ENCODE data around the gene DRD1. TPM values are rescaled to one million over a fixed set of nuclear protein-coding genes. Genes with fewer than 3 reads are reported as not detected.

Gene DRD1
- total and polyA plus RNA-seq, 4 experiments from 2014 or later = not detected

GRCh38 chr5:175464074-175464941, 20.3 kb upstream of the DRD1 start:
- peak; percentile 43 to 67 (median 57) for DNase-seq
- no peak overlapping the region for H3K4me3 ChIP-seq (ENCODE audit: low read length in 2 of 2)
- no peaks in the 10 kb centered on the region for H3K9me3 ChIP-seq (ENCODE audit: control insufficient read depth in 1 of 2, low read length in 2 of 2)
- Mint-ChIP-seq H3K36me3 (no peaks in the 10 kb centered on the region), H3K4me3 (peak overlapping the region in 2 of 8 donors; percentile 13 to 45), H3K9me3 (no peaks in the 10 kb centered on the region), H3K4me1 (peaks cover 5 to 10% (median 6%) of the 10 kb centered on the region in 4 donors), H3K27me3 (peaks cover 2 to 5% of the 10 kb centered on the region in 2 donors), H3K27ac (peak overlapping the region in 3 of 7 donors; percentile 13 to 69 (median 17))
- no peak overlapping the region for H3K27ac ChIP-seq (ENCODE audit: low read depth, low read length)
- H3K36me3 ChIP-seq (ENCODE audit: insufficient read depth, low read length) = no peaks in the 10 kb centered on the region
- ChIA-PET POLR2A (ENCODE audit: partially characterized antibody) (interaction anchor here (1.2 to 5.9 kb wide), 3 partner anchors 13 to 53 kb away, joined by 3 to 42 read pairs (median 5); partner anchors contain the start of gene SFXN1), CTCF (ENCODE audit: partially characterized antibody) (interaction anchor here (0.6 to 2.8 kb wide), 35 partner anchors 8 to 456 kb away, joined by 3 to 45 read pairs (median 5); partner anchors contain the start of genes DRD1 and SFXN1)
- no peaks in the 10 kb centered on the region for H3K27me3 ChIP-seq (ENCODE audit: insufficient read depth, low read length)
- intact Hi-C loops (cut with micrococcal nuclease) = loop anchor here (1.0 to 5.0 kb wide), 3 partner anchors 14 to 513 kb away; partner anchors contain the start of gene SFXN1
- peaks cover 4% of the 10 kb centered on the region for H3K4me1 ChIP-seq (ENCODE audit: insufficient read depth, low read length)

DNA sequence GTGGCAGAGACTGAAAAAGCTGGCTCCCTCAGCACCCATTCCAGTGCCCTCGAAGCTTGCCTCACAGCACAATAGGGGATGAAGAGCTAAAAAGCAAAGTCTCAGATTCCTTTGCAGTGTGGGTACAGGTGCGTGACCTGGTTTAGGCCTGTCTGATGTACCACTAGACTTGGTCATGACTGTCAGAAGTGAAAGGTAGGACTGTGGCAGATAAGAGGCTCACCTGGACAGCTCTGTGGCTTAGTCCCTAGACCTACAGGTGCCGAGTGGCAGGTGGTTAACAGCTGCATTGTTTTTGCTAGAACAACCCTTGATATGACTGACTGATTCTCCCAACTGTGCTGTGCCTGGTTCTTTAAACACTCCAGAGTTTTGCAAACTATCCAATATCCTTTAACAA, 19.7 kb upstream of the DRD1 start:
- H3K9me3 Mint-ChIP-seq = no peaks in the 10 kb centered on the region
- H3K4me3 Mint-ChIP-seq = no peak overlapping the region
- H3K4me1 Mint-ChIP-seq = peaks cover 5 to 10% (median 6%) of the 10 kb centered on the region in 4 donors
- Histone ChIP-seq H3K27me3 (ENCODE audit: insufficient read depth, low read length) (no peaks in the 10 kb centered on the region), H3K27ac (ENCODE audit: low read depth, low read length) (no peak overlapping the region), H3K4me3 (ENCODE audit: low read length in 2 of 2) (no peak overlapping the region), H3K4me1 (ENCODE audit: insufficient read depth, low read length) (peaks cover 4% of the 10 kb centered on the region), H3K36me3 (ENCODE audit: insufficient read depth, low read length) (no peaks in the 10 kb centered on the region), H3K9me3 (ENCODE audit: control insufficient read depth in 1 of 2, low read length in 2 of 2) (no peaks in the 10 kb centered on the region)
- H3K36me3 Mint-ChIP-seq = no peaks in the 10 kb centered on the region
- intact Hi-C loops (cut with micrococcal nuclease) = loop anchor here (1.0 to 5.0 kb wide), 3 partner anchors 15 to 512 kb away; partner anchors contain the start of gene SFXN1
- no peak overlapping the region for H3K27ac Mint-ChIP-seq
- peaks cover 2 to 10% of the 10 kb centered on the region in 2 donors for H3K27me3 Mint-ChIP-seq
- DNase-seq = no peak
- POLR2A ChIA-PET (ENCODE audit: partially characterized antibody) = interaction anchor here (5.9 kb wide), 1 partner anchor 14 kb away, joined by 42 read pairs; the partner anchor contains the start of gene SFXN1
- CTCF ChIA-PET (ENCODE audit: partially characterized antibody) = interaction anchor here (0.8 to 2.8 kb wide), 13 partner anchors 11 to 456 kb away, joined by 3 to 45 read pairs (median 7); partner anchors contain the start of genes DRD1 and SFXN1

- H3K27me3 Mint-ChIP-seq = peaks cover 6 to 7% of the 10 kb centered on the region in 2 donors
- H3K4me3 Mint-ChIP-seq = no peak overlapping the region
- Histone ChIP-seq H3K27ac (ENCODE audit: low read depth, low read length) (no peak overlapping the region), H3K27me3 (ENCODE audit: insufficient read depth, low read length) (no peaks in the 10 kb centered on the region), H3K4me1 (ENCODE audit: insufficient read depth, low read length) (peaks cover 4% of the 10 kb centered on the region), H3K36me3 (ENCODE audit: insufficient read depth, low read length) (no peaks in the 10 kb centered on the region), H3K9me3 (ENCODE audit: control insufficient read depth in 1 of 2, low read length in 2 of 2) (no peaks in the 10 kb centered on the region), H3K4me3 (ENCODE audit: low read length in 2 of 2) (no peak overlapping the region)
- H3K9me3 Mint-ChIP-seq = no peaks in the 10 kb centered on the region
- H3K27ac Mint-ChIP-seq = no peak overlapping the region
- no peak for DNase-seq
- POLR2A ChIA-PET (ENCODE audit: partially characterized antibody) = no interaction called here
- peaks cover 5 to 10% (median 6%) of the 10 kb centered on the region in 4 donors for H3K4me1 Mint-ChIP-seq
- intact Hi-C loops (cut with micrococcal nuclease) = loop anchor here (5.0 kb wide), 1 partner anchor 236 kb away; no protein-coding TSS in a partner anchor
- no peaks in the 10 kb centered on the region for H3K36me3 Mint-ChIP-seq
- CTCF ChIA-PET (ENCODE audit: partially characterized antibody) = interaction anchor here (1.7 kb wide), 1 partner anchor 73 kb away, joined by 9 read pairs; no protein-coding TSS in a partner anchor
Observed at GRCh38 chr5:175461370-175461769, 17.4 kb upstream of the DRD1 start.

DNA sequence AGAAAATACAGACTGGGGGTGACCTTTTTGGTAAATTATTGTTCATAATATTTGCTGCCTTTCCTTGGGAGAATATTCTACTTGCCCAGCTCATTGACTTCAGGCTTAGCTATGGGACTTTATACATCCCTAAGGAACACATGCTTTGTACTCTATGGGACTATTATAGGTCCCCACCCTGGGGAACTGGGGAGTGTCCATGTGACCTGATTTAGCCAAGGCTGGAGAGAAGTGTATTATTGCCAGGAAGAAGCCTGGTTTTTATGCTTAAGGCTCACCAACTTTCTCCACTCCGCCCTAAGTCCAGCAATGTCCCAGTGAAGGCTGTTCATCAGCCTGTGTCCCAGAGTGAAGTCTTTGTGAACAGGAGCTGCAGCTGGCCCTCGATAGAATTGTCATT, 16.6 kb upstream of the DRD1 start:
- H3K9me3 Mint-ChIP-seq = no peaks in the 10 kb centered on the region
- no peak overlapping the region for H3K4me3 Mint-ChIP-seq
- ChIA-PET CTCF (ENCODE audit: partially characterized antibody) (interaction anchor here (1.7 kb wide), 1 partner anchor 74 kb away, joined by 9 read pairs; no protein-coding TSS in a partner anchor), POLR2A (ENCODE audit: partially characterized antibody) (no interaction called here)
- DNase-seq = no peak
- H3K4me1 Mint-ChIP-seq = peaks cover 5 to 10% (median 6%) of the 10 kb centered on the region in 4 donors
- intact Hi-C loops (cut with micrococcal nuclease) = loop anchor here (1.0 to 5.0 kb wide), 2 partner anchors 237 to 509 kb away; no protein-coding TSS in a partner anchor
- Histone ChIP-seq H3K27ac (ENCODE audit: low read depth, low read length) (no peak overlapping the region), H3K27me3 (ENCODE audit: insufficient read depth, low read length) (no peaks in the 10 kb centered on the region), H3K9me3 (ENCODE audit: control insufficient read depth in 1 of 2, low read length in 2 of 2) (no peaks in the 10 kb centered on the region), H3K4me1 (ENCODE audit: insufficient read depth, low read length) (peaks cover 4% of the 10 kb centered on the region), H3K4me3 (ENCODE audit: low read length in 2 of 2) (no peak overlapping the region), H3K36me3 (ENCODE audit: insufficient read depth, low read length) (no peaks in the 10 kb centered on the region)
- peaks cover 6 to 9% of the 10 kb centered on the region in 2 donors for H3K27me3 Mint-ChIP-seq
- no peaks in the 10 kb centered on the region for H3K36me3 Mint-ChIP-seq
- H3K27ac Mint-ChIP-seq = no peak overlapping the region

GRCh38 chr5:175460126-175460525, 16.1 kb upstream of the DRD1 start:
- intact Hi-C loops (cut with micrococcal nuclease) = loop anchor here (1.0 to 5.0 kb wide), 2 partner anchors 237 to 509 kb away; no protein-coding TSS in a partner anchor
- Mint-ChIP-seq H3K27me3 (peaks cover 10 to 11% of the 10 kb centered on the region in 2 donors), H3K4me1 (peaks cover 5 to 8% (median 6%) of the 10 kb centered on the region in 4 donors), H3K27ac (no peak overlapping the region), H3K9me3 (no peaks in the 10 kb centered on the region), H3K4me3 (no peak overlapping the region), H3K36me3 (no peaks in the 10 kb centered on the region)
- no peak for DNase-seq
- no peak overlapping the region for H3K4me3 ChIP-seq (ENCODE audit: low read length in 2 of 2)
- no peaks in the 10 kb centered on the region for H3K9me3 ChIP-seq (ENCODE audit: control insufficient read depth in 1 of 2, low read length in 2 of 2)
- CTCF ChIA-PET (ENCODE audit: partially characterized antibody) = interaction anchor here (1.7 kb wide), 1 partner anchor 74 kb away, joined by 9 read pairs; no protein-coding TSS in a partner anchor
- no peak overlapping the region for H3K27ac ChIP-seq (ENCODE audit: low read depth, low read length)
- H3K36me3 ChIP-seq (ENCODE audit: insufficient read depth, low read length) = no peaks in the 10 kb centered on the region
- H3K4me1 ChIP-seq (ENCODE audit: insufficient read depth, low read length) = peaks cover 4% of the 10 kb centered on the region
- POLR2A ChIA-PET (ENCODE audit: partially characterized antibody) = no interaction called here
- H3K27me3 ChIP-seq (ENCODE audit: insufficient read depth, low read length) = no peaks in the 10 kb centered on the region

DNA sequence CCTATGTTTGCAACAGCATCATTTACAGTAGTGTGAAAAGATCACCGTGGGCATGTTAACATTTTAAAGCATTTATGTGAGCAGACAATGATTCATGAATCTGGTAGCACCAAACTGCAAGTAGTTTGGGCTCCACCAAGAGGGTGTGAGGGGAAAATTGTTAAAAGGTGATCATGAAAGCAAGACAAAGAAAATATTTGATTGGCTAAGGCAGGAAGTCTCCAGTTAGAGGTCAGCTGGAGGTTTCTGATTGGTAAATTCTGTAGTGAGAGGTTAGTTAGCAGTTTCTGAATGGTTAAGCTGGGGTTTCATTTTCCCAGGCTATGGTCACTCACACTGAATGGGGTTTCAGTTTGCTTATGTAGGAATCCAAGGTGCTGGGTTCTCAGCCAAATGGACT, 13.5 kb upstream of the DRD1 start:
- CTCF ChIA-PET (ENCODE audit: partially characterized antibody) = no interaction called here
- H3K4me3 Mint-ChIP-seq = no peak overlapping the region
- H3K9me3 Mint-ChIP-seq = no peaks in the 10 kb centered on the region
- Histone ChIP-seq H3K36me3 (ENCODE audit: insufficient read depth, low read length) (no peaks in the 10 kb centered on the region), H3K4me1 (ENCODE audit: insufficient read depth, low read length) (no peaks in the 10 kb centered on the region), H3K9me3 (ENCODE audit: control insufficient read depth in 1 of 2, low read length in 2 of 2) (no peaks in the 10 kb centered on the region), H3K4me3 (ENCODE audit: low read length in 2 of 2) (no peak overlapping the region), H3K27me3 (ENCODE audit: insufficient read depth, low read length) (no peaks in the 10 kb centered on the region), H3K27ac (ENCODE audit: low read depth, low read length) (no peak overlapping the region)
- no peaks in the 10 kb centered on the region for H3K36me3 Mint-ChIP-seq
- intact Hi-C loops (cut with micrococcal nuclease) = no loop called here
- H3K4me1 Mint-ChIP-seq = peaks cover 0 to 1% (median 0%) of the 10 kb centered on the region in 4 donors
- no peak for DNase-seq
- peaks cover 24 to 27% of the 10 kb centered on the region in 2 donors for H3K27me3 Mint-ChIP-seq
- POLR2A ChIA-PET (ENCODE audit: partially characterized antibody) = no interaction called here
- no peak overlapping the region for H3K27ac Mint-ChIP-seq

Measured in CD4-positive, alpha-beta memory T cell (primary cell).